GM18873 (cell line): ENCODE data around the gene S100A5.

ENCODE experiments used
- ATAC-seq: cut with Tn5 transposase; IDR thresholded peaks from one replicate; pipeline ENCODE4 v1.9.1; 2021; ENCODE audit warnings: mild to moderate bottlenecking, moderate library complexity, moderate number of reproducible peaks; ENCODE audit not compliant: unreplicated experiment, low FRiP score

The S100A5 gene

GRCh38 chr1:153513023-153513422, 27.7 kb downstream of the S100A5 start:
- no peak for ATAC-seq

- ATAC-seq = no peak
Measured at GRCh38 chr1:153510984-153511410, 29.7 kb downstream of the S100A5 start.

- ATAC-seq = no peak
Measured at GRCh38 chr1:153509729-153510354, 30.9 kb downstream of the S100A5 start.

- ATAC-seq = no peak
Measured at GRCh38 chr1:153509036-153509435, 31.7 kb downstream of the S100A5 start.

- ATAC-seq = no peak
Measured at GRCh38 chr1:153507926-153508583, 32.7 kb downstream of the S100A5 start.

GRCh38 chr1:153506831-153507413, 33.8 kb downstream of the S100A5 start:
- no peak for ATAC-seq

GRCh38 chr1:153506386-153506785, 34.3 kb downstream of the S100A5 start:
- ATAC-seq = no peak

GRCh38 chr1:153505576-153505975, 35.2 kb downstream of the S100A5 start:
- ATAC-seq = no peak

- ATAC-seq = no peak
Measured at GRCh38 chr1:153503766-153504165, 37.0 kb downstream of the S100A5 start.

GRCh38 chr1:153498746-153499145, 42.0 kb downstream of the S100A5 start:
- ATAC-seq = no peak

- no peak for ATAC-seq
Measured at GRCh38 chr1:153495536-153495935, 45.2 kb downstream of the S100A5 start.

- no peak for ATAC-seq
Measured at GRCh38 chr1:153494976-153495535, 45.7 kb downstream of the S100A5 start.

- no peak for ATAC-seq
Measured at GRCh38 chr1:153493343-153493960, 47.3 kb downstream of the S100A5 start.

- ATAC-seq = no peak
Measured at GRCh38 chr1:153490272-153491051, 50.3 kb downstream of the S100A5 start.

- ATAC-seq = no peak
Measured at GRCh38 chr1:153488731-153489130, 52.0 kb downstream of the S100A5 start.

GRCh38 chr1:153487707-153488106, 53.0 kb downstream of the S100A5 start:
- no peak for ATAC-seq
